ENCODE results near the gene COL1A1.

Gene COL1A1

DNA sequence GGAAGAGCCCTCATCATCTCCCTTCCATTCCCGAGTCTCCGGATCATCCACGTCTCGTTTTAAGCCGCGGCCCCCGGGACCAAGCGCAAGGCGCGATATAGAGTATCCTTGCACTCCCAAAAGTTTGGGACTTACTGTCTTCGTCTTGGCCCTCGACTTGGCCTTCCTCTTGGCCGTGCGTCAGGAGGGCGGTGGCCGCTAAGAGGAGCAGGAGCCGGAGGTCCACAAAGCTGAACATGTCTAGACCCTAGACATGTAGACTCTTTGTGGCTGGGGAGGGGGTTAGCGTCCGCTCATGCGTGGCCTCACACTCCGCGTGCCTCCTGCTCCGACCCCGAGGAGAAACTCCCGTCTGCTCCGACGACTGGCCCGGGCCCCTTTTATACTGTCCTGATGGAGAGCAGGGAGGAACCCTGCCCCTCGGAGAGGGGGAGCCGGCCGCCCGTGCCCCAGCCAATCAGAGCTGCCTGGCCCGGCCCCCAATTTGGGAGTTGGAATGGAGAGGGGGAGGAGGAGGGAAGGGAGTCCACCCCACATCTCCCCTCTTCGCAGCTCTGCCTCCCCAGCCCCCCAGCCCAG is at the start of gene COL1A1:
Gene COL1A1, minus strand, starts transcription at position 356 of the 579 bp plus-strand sequence. Its CDS starts 118 bp downstream, at position 238.
- Histone ChIP-seq H3K27ac (peak within 1 kb of the TSS; percentile 92 to 97), H3K4me3 (peak within 1 kb of the TSS; percentile 90)
- TF ChIP-seq, protein P1, sequence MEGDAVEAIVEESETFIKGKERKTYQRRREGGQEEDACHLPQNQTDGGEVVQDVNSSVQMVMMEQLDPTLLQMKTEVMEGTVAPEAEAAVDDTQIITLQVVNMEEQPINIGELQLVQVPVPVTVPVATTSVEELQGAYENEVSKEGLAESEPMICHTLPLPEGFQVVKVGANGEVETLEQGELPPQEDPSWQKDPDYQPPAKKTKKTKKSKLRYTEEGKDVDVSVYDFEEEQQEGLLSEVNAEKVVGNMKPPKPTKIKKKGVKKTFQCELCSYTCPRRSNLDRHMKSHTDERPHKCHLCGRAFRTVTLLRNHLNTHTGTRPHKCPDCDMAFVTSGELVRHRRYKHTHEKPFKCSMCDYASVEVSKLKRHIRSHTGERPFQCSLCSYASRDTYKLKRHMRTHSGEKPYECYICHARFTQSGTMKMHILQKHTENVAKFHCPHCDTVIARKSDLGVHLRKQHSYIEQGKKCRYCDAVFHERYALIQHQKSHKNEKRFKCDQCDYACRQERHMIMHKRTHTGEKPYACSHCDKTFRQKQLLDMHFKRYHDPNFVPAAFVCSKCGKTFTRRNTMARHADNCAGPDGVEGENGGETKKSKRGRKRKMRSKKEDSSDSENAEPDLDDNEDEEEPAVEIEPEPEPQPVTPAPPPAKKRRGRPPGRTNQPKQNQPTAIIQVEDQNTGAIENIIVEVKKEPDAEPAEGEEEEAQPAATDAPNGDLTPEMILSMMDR (IDR thresholded peaks at IDR 0.05), result no peak
- peak; percentile 93 for DNase-seq (ENCODE audit: low spot score)

DNA sequence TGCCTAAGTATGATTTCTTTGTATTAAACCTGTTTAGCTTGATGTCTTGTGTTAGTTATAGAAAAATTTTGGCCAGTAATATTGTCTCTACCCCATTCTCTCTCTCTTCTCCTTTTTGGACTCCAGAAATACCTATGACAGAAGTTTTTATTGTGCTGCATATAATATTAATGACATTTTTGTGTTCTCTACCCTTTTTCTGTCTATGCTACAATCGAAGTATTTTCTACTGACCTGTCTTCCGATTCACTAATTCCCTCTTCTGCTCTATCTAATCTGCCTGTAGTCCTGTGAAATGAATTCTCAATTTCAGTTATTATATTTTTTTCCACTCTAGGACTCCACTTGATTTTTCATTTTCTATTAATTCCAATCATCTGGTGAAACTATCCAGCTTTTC is 46.8 kb upstream of the COL1A1 start:
- Histone ChIP-seq H3K4me3 (no peak overlapping the region), H3K27ac (no peak overlapping the region)
- TF ChIP-seq, protein P1 (IDR thresholded peaks at IDR 0.05), result no peak
- no peak for DNase-seq (ENCODE audit: low spot score)

DNA sequence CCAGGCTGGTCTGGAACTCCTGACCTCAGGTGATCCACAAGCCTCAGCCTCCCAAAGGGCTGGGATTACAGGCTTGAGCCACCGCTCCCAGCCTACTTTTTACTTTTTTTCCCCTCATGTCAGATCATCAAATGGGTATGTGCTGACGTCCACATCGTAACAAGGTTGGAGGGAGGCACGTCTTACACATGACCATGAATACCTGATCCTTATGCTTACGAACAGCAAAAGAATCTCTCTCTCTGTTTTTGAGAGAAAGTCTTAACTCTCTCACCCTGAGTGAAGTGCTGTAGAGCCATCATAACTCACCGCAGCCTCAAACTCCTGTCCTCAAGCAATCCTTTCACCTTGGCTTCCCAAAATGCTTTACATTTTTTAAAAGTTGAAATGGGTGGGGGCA is 43.3 kb upstream of the COL1A1 start:
- Histone ChIP-seq H3K27ac (no peak overlapping the region), H3K4me3 (no peak overlapping the region)
- no peak for DNase-seq (ENCODE audit: low spot score)
- TF ChIP-seq, protein P1 (IDR thresholded peaks at IDR 0.05), result no peak

DNA sequence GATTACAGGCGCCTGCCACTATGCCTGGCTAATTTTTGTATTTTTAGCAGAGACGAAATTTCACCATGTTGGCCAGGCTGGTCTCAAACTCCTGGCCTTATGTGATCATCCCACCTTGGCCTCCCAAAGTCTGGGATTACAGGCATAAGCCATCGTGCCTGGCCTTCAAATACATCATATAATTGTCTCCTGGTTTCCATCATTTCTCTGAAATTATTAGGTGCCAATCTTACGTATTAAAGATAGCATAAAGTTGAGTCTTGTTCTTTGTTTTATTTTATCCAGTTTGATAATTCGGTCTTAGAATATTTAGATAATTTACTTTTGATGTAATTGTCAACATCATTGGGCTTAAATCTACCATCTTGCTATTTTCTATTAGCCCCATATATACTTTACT is 40.0 kb upstream of the COL1A1 start:
- DNase-seq (ENCODE audit: low spot score), result no peak
- Histone ChIP-seq H3K4me3 (no peak overlapping the region), H3K27ac (no peak overlapping the region)
- TF ChIP-seq, protein P1 (IDR thresholded peaks at IDR 0.05), result no peak

DNA sequence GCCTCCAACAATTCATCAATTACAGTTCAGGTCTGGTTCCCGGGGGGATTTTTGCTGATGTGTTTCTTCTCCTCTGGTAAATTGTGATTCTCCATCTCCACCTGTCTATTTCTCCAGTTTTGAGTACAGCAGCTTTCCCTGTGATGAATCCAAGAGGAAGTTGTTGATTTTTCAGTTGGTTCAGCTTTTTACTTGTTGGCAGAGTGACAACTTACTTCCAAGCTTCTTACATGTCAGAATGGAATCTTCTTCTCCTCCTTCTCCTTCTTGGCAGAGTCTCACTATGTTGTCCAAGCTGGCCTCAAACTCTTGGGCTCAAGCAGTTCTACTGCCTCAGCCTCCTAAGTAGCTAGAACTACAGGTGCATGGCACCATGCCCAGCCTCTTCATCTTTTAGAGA is 39.4 kb upstream of the COL1A1 start:
- Histone ChIP-seq H3K4me3 (no peak overlapping the region), H3K27ac (no peak overlapping the region)
- TF ChIP-seq, protein P1 (IDR thresholded peaks at IDR 0.05), result no peak
- DNase-seq (ENCODE audit: low spot score), result no peak

DNA sequence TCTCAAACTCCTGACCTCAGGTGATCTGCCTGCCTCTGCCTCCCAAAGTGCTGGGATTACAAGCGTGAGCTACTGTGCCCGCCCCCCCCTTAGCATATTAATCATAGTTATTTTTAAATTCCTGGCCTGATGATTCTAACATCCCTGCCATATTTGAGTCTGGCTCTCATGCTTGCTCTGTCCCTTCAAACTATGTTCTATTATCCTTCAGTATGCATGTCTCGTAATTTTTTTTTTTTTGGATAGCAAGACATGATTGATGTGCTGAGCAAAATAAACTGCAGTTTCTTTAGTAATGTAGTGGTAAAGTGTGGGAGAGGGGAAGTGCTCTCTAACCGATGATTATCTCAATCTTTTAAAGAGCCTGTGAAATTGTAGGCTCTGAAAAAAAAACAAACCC is 38.5 kb upstream of the COL1A1 start:
- no peak overlapping the region for H3K4me3 ChIP-seq
- TF ChIP-seq, protein P1 (IDR thresholded peaks at IDR 0.05), result no peak
- H3K27ac ChIP-seq, result peak overlapping the region in 1 of 2 donors; percentile 31
- DNase-seq (ENCODE audit: low spot score), result no peak

DNA sequence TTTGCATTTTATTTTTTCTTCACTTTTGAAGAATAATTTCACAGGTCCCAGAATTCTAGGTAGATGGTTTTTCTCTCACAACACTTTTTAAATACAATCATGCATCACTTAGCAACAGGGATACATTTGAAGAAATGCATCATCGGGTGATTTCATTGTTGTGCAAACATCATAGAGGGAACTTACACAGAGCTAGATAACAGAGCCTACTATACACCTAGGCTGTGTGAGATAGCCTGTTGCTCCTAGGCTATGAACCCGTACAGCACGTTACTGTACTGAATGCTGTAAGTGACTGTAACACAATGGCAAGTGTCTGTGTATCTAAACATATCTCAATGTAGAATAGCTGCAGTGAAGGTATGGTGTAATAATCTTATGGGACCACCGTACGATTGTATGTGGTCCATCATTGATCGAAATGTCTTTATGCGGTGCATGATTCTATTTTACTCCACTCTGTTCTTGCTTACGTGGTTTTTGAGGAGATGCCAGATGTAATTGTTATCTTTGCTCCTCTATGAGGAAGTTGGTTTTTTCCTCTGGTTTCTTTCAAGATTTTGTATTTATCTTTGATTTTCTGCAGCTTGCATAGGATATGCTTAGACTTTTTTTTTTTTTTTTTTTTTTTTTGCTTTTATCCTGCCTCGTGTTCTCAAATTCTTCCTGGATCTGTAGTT is 37.3 kb upstream of the COL1A1 start:
- no peak for DNase-seq (ENCODE audit: low spot score)
- Histone ChIP-seq H3K4me3 (no peak overlapping the region), H3K27ac (no peak overlapping the region)
- TF ChIP-seq, protein P1 (IDR thresholded peaks at IDR 0.05), result no peak

All from coronary artery (tissue), 2 donors.